Body of pancreas (tissue), 4 donors: Measurements from ENCODE around the gene MICAL1. TPM values are rescaled to one million over a fixed set of nuclear protein-coding genes. Genes with fewer than 3 reads are reported as not detected.

Experiments used
- ATAC-seq: fragments of 150-250 bp; one replicate; pipeline ENCODE4 v1.9.1; 2016
- DNase-seq, 4 donors: peaks; one replicate each; pipeline ENCODE4 v3.0.0-alpha.2; 2019
- H3K27ac ChIP-seq, 4 donors: fragments of 200-600 bp; sonication (generic); 1 replicate in 3 of 4; 2 replicates in 1 of 4; pipeline versions ENCODE4 v1.5.1 to v1.6.1; 2016 to 2019; ENCODE audit warnings: mild to moderate bottlenecking in 1 of 4, mixed read lengths in 1 of 4, moderate library complexity in 1 of 4
- H3K27me3 ChIP-seq, 2 donors: fragments of 200-600 bp; sonication (generic); one replicate each; pipeline ENCODE4 v1.6.0; 2016; ENCODE audit warnings: mild to moderate bottlenecking in 1 of 2
- H3K36me3 ChIP-seq, 2 donors: fragments of 200-600 bp; sonication (generic); replicated peaks in 1 of 2; 2 replicates each; pipeline ENCODE4 v1.5.1; 2016; ENCODE audit warnings: low read depth in 2 of 2; ENCODE audit not compliant: insufficient read depth in 1 of 2
- H3K4me1 ChIP-seq: fragments of 200-600 bp; sonication (generic); one replicate; pipeline ENCODE4 v1.6.0; 2016
- H3K4me3 ChIP-seq, 2 donors: fragments of 200-600 bp; sonication (generic); 1 replicate in 1 of 2; 2 replicates in 1 of 2; pipeline ENCODE4 v1.5.1; 2016 to 2019
- H3K9me3 ChIP-seq, 3 donors: fragments of 200-600 bp; sonication (generic); 1 replicate in 2 of 3; 2 replicates in 1 of 3; pipeline ENCODE4 v1.5.1; 2016
- CTCF ChIP-seq, 7 experiments: fragments of 450-650 bp in 4 of 7; fragments of 200-600 bp in 3 of 7; sonication (generic) in 3 of 7; IDR thresholded peaks; one replicate each; pipeline ENCODE4 v1.5.1; 2016 to 2019; ENCODE audit warnings: antibody characterized with exemption in 7 of 7
- POLR2A ChIP-seq, 3 donors: fragments of 450-650 bp; IDR thresholded peaks; one replicate each; pipeline ENCODE4 v1.6.1; 2016; ENCODE audit warnings: antibody characterized with exemption in 3 of 3, mild to moderate bottlenecking in 2 of 3
- WGBS, 2 donors: methylation state at CpG; one replicate each; pipeline ENCODE4 v1.1.5; 2017; 5-methylcytosine and 5-hydroxymethylcytosine counted together
- intact Hi-C: fragments of 100-400 bp; cut with DNase I; formaldehyde crosslinking; loops from one replicate; pipeline ENCODE4 v1.15.1; 2023
- total RNA-seq, 2 donors: library from RNA; depleted of rRNA; stranded (reverse); fragments of >200 nt; gene quantifications; one replicate each; pipeline ENCODE4 v1.1.0, GENCODE V29; 2016

Gene MICAL1
- total RNA-seq, 2 donors from 2014 or later: 16.1 to 26.0 TPM

- DNase-seq (peak in 1 of 4 donors; percentile 32), ATAC-seq (no peak)
- Histone ChIP-seq H3K36me3 (no peaks in the 10 kb centered on the region), H3K4me1 (peaks cover 18% of the 10 kb centered on the region), H3K4me3 (no peak overlapping the region), H3K27me3 (no peaks in the 10 kb centered on the region), H3K27ac (no peak overlapping the region), H3K9me3 (no peaks in the 10 kb centered on the region)
- WGBS, 2 donors: 71 to 82% methylated on average over 5 of the region's 5 CpGs
- intact Hi-C loops: no loop called here
- no peak for TF ChIP-seq CTCF (IDR thresholded peaks at IDR 0.05)
- TF ChIP-seq POLR2A (IDR thresholded peaks at IDR 0.05): no peak
These were observed 3.4 kb upstream of the MICAL1 start for GRCh38 chr6:109458774-109459531.

- Histone ChIP-seq H3K36me3 (no peaks in the 10 kb centered on the region), H3K9me3 (no peaks in the 10 kb centered on the region), H3K4me1 (peaks cover 18% of the 10 kb centered on the region), H3K4me3 (no peak overlapping the region), H3K27ac (no peak overlapping the region), H3K27me3 (no peaks in the 10 kb centered on the region)
- ATAC-seq (no peak), DNase-seq (no peak)
- intact Hi-C loops: no loop called here
- 69 to 74% methylated on average over 6 of the region's 6 CpGs for WGBS, 2 donors
- no peak for TF ChIP-seq CTCF (IDR thresholded peaks at IDR 0.05)
- TF ChIP-seq POLR2A (IDR thresholded peaks at IDR 0.05): no peak
These were observed 2.0 kb upstream of the MICAL1 start for GRCh38 chr6:109457562-109457996.

- Histone ChIP-seq H3K36me3 (no peaks in the 10 kb centered on the region), H3K27me3 (no peaks in the 10 kb centered on the region), H3K4me3 (no peak overlapping the region), H3K27ac (no peak overlapping the region), H3K4me1 (peaks cover 18% of the 10 kb centered on the region), H3K9me3 (no peaks in the 10 kb centered on the region)
- intact Hi-C loops: no loop called here
- WGBS, 2 donors: 69 to 70% methylated on average over 16 of the region's 16 CpGs
- no peak for ATAC-seq
- peak in 2 of 4 donors; percentile 31 to 57 for DNase-seq
- no peak for TF ChIP-seq CTCF (IDR thresholded peaks at IDR 0.05)
- no peak for TF ChIP-seq POLR2A (IDR thresholded peaks at IDR 0.05)
These were observed 1.4 kb upstream of the MICAL1 start for GRCh38 chr6:109456710-109457561.

- Histone ChIP-seq H3K27ac (peak overlapping the region in 2 of 4 donors; percentile 15 to 34), H3K4me1 (peaks cover 18% of the 10 kb centered on the region), H3K27me3 (no peaks in the 10 kb centered on the region), H3K9me3 (no peaks in the 10 kb centered on the region), H3K36me3 (no peaks in the 10 kb centered on the region), H3K4me3 (peak overlapping the region; percentile 70 to 73)
- DNase-seq (peak in 1 of 4 donors; percentile 35), ATAC-seq (peak; percentile 20)
- WGBS, 2 donors: 10 to 21% methylated on average over 24 to 36 of the region's 38 CpGs
- intact Hi-C loops: no loop called here
- TF ChIP-seq POLR2A (IDR thresholded peaks at IDR 0.05) (no peak), CTCF (IDR thresholded peaks at IDR 0.05) (peak in 2 of 7 experiments; percentile 2 to 4)
These were observed 575 bp upstream of the MICAL1 start for GRCh38 chr6:109456111-109456583.
